Ramos (cell line): Measurements from ENCODE around the gene NOP56.
"Not testable (repeated sequence)": the region's sequence is repeated elsewhere in the genome, so short reads cannot be mapped to it uniquely, and the experiment has no call there.

Experiments used
- in situ Hi-C: fragments of 300-500 bp; cut with MboI; formaldehyde crosslinking; loops from one replicate; pipeline ENCODE4 v1.14.3; 2022; ENCODE audit warnings: low sequenced_read_pairs; ENCODE audit not compliant: unreplicated experiment

Gene NOP56

GRCh38 chr20:2680046-2680445 is 27.6 kb downstream of the NOP56 start:
- in situ Hi-C loops: no loop called here

- in situ Hi-C loops: not testable (repeated sequence)
These were observed 29.6 kb downstream of the NOP56 start for GRCh38 chr20:2682040-2682439.

GRCh38 chr20:2684817-2685216 is 32.4 kb downstream of the NOP56 start:
- in situ Hi-C loops: not testable (repeated sequence)

GRCh38 chr20:2687514-2687913 is 35.1 kb downstream of the NOP56 start:
- in situ Hi-C loops: no loop called here

GRCh38 chr20:2688041-2688591 is 35.7 kb downstream of the NOP56 start:
- in situ Hi-C loops: no loop called here

- in situ Hi-C loops: no loop called here
These were observed 37.8 kb downstream of the NOP56 start for GRCh38 chr20:2690213-2690612.

GRCh38 chr20:2690718-2691117 is 38.3 kb downstream of the NOP56 start:
- in situ Hi-C loops: no loop called here

GRCh38 chr20:2691127-2691526 is 38.7 kb downstream of the NOP56 start:
- in situ Hi-C loops: no loop called here

- in situ Hi-C loops: no loop called here
These were observed 39.2 kb downstream of the NOP56 start for GRCh38 chr20:2691663-2692035.

- in situ Hi-C loops: no loop called here
These were observed 39.8 kb downstream of the NOP56 start, which contains the start of gene EBF4 for GRCh38 chr20:2692036-2692885. TSS of gene EBF4 (plus strand) at chr20:2692780. CDS start at chr20:2693646, 866 bp downstream.

GRCh38 chr20:2692886-2693285 is 40.5 kb downstream of the NOP56 start:
- in situ Hi-C loops: no loop called here

- in situ Hi-C loops: no loop called here
These were observed 41.0 kb downstream of the NOP56 start for GRCh38 chr20:2693286-2694007.

GRCh38 chr20:2694008-2694471 is 41.6 kb downstream of the NOP56 start:
- in situ Hi-C loops: no loop called here

- in situ Hi-C loops: no loop called here
These were observed 42.1 kb downstream of the NOP56 start for GRCh38 chr20:2694519-2694918.

- in situ Hi-C loops: no loop called here
These were observed 43.0 kb downstream of the NOP56 start for GRCh38 chr20:2695206-2695983.

- in situ Hi-C loops: not testable (repeated sequence)
These were observed 43.6 kb downstream of the NOP56 start for GRCh38 chr20:2695984-2696525.

GRCh38 chr20:2696646-2697045 is 44.2 kb downstream of the NOP56 start:
- in situ Hi-C loops: no loop called here

- in situ Hi-C loops: no loop called here
These were observed 45.3 kb downstream of the NOP56 start for GRCh38 chr20:2697768-2698167.

GRCh38 chr20:2698186-2698817 is 45.9 kb downstream of the NOP56 start:
- in situ Hi-C loops: no loop called here

- in situ Hi-C loops: no loop called here
These were observed 46.5 kb downstream of the NOP56 start for GRCh38 chr20:2698912-2699311.
